HEK293 (cell line): ENCODE data around the gene MYL4.

Experiments used
- CTCF ChIA-PET: fragments of 350-600 bp; formaldehyde crosslinking; extraction: SDS; loops from one replicate; lab custom pipeline; 2021; ENCODE audit warnings: antibody characterized with exemption; lab: Yijun Ruan, JAX
- POLR2A ChIA-PET: fragments of 300-600 bp; formaldehyde crosslinking; extraction: SDS; loops from one replicate; lab custom pipeline; 2020; ENCODE audit warnings: antibody characterized with exemption, inconsistent platforms; lab: Yijun Ruan, JAX
- H3K27ac ChIP-seq: fragments of 200-500 bp; sonication (Bioruptor generic); 2 replicates; pipeline ENCODE4 v1.5.1; 2014; ENCODE audit warnings: low read depth, low read length, control low read depth, inconsistent platforms; ENCODE audit errors: extremely low read depth
- H3K36me3 ChIP-seq, 2 experiments: fragments of 200-500 bp in 1 of 2; sonication (Bioruptor generic) in 1 of 2; 1 replicate in 1 of 2; 2 replicates in 1 of 2; pipeline ENCODE4 v1.5.1; 2014 to 2017; ENCODE audit warnings: inconsistent platforms in 2 of 2, low read length in 2 of 2; ENCODE audit not compliant: control insufficient read depth in 2 of 2, insufficient read depth in 1 of 2
- H3K4me1 ChIP-seq: fragments of 200-500 bp; sonication (Bioruptor generic); 2 replicates; pipeline ENCODE4 v1.5.1; 2014; ENCODE audit warnings: mild to moderate bottlenecking, low read length, inconsistent platforms; ENCODE audit not compliant: control insufficient read depth, insufficient read depth
- H3K4me3 ChIP-seq: 2 replicates; pipeline ENCODE4 v1.5.1; 2011; ENCODE audit warnings: low read depth, mild to moderate bottlenecking, control low read depth, low read length, moderate library complexity
- H3K9me3 ChIP-seq: fragments of 200-500 bp; sonication (Bioruptor generic); 2 replicates; pipeline ENCODE4 v1.5.1; 2014; ENCODE audit warnings: low read depth, low read length, inconsistent platforms; ENCODE audit not compliant: control insufficient read depth, insufficient read depth
- BCL11B ChIP-seq: fragments of 450-650 bp; formaldehyde crosslinking; IDR thresholded peaks from 2 replicates; pipeline ENCODE4 v1.5.1; 2016; ENCODE audit warnings: low read depth, missing biosample characterization, missing genetic modification characterization
- ELK4 ChIP-seq: IDR thresholded peaks from 2 replicates; pipeline ENCODE4 v1.6.1; 2011; ENCODE audit warnings: mild to moderate bottlenecking, low read depth, low read length, borderline replicate concordance
- KLF1 ChIP-seq: fragments of 450-650 bp; formaldehyde crosslinking; IDR thresholded peaks from 2 replicates; pipeline ENCODE4 v1.5.1; 2016; ENCODE audit warnings: missing biosample characterization, missing genetic modification characterization
- KLF7 ChIP-seq: fragments of 450-650 bp; formaldehyde crosslinking; IDR thresholded peaks from 2 replicates; pipeline ENCODE4 v1.5.1; 2016; ENCODE audit warnings: missing biosample characterization, missing genetic modification characterization, borderline replicate concordance
- OSR2 ChIP-seq: fragments of 450-650 bp; formaldehyde crosslinking; IDR thresholded peaks from 2 replicates; pipeline ENCODE4 v1.5.1; 2016; ENCODE audit warnings: missing biosample characterization, missing genetic modification characterization
- ZBTB49 ChIP-seq: fragments of 450-650 bp; formaldehyde crosslinking; IDR thresholded peaks from 2 replicates; pipeline ENCODE4 v1.5.1; 2016; ENCODE audit warnings: missing biosample characterization, missing genetic modification characterization, low read depth
- ZEB2 ChIP-seq: fragments of 450-650 bp; formaldehyde crosslinking; IDR thresholded peaks from 2 replicates; pipeline ENCODE4 v1.5.1; 2016; ENCODE audit warnings: missing biosample characterization, missing genetic modification characterization
- ZFP3 ChIP-seq: fragments of 450-650 bp; formaldehyde crosslinking; IDR thresholded peaks from 2 replicates; pipeline ENCODE4 v1.5.1; 2016; ENCODE audit warnings: low read depth, missing biosample characterization, missing genetic modification characterization
- ZNF2 ChIP-seq: fragments of 450-650 bp; formaldehyde crosslinking; IDR thresholded peaks from 2 replicates; pipeline ENCODE4 v1.5.1; 2016; ENCODE audit warnings: missing biosample characterization, missing genetic modification characterization
- ZNF211 ChIP-seq: fragments of 450-650 bp; formaldehyde crosslinking; IDR thresholded peaks from 2 replicates; pipeline ENCODE4 v1.5.1; 2016; ENCODE audit warnings: low read depth, missing biosample characterization, missing genetic modification characterization
- ZNF221 ChIP-seq: fragments of 450-650 bp; formaldehyde crosslinking; IDR thresholded peaks from 2 replicates; pipeline ENCODE4 v1.5.1; 2017; ENCODE audit warnings: missing biosample characterization, missing genetic modification characterization, borderline replicate concordance
- ZNF391 ChIP-seq: fragments of 450-650 bp; formaldehyde crosslinking; IDR thresholded peaks from 2 replicates; pipeline ENCODE4 v1.5.1; 2016; ENCODE audit warnings: low read depth, missing biosample characterization, missing genetic modification characterization, borderline replicate concordance
- ZNF530 ChIP-seq: fragments of 450-650 bp; formaldehyde crosslinking; IDR thresholded peaks from 2 replicates; pipeline ENCODE4 v1.5.1; 2016; ENCODE audit warnings: low read depth, missing biosample characterization, missing genetic modification characterization
- ZNF548 ChIP-seq: fragments of 450-650 bp; formaldehyde crosslinking; IDR thresholded peaks from 2 replicates; pipeline ENCODE4 v1.5.1; 2016; ENCODE audit warnings: missing biosample characterization, missing genetic modification characterization
- ZNF747 ChIP-seq: fragments of 450-650 bp; formaldehyde crosslinking; IDR thresholded peaks from 2 replicates; pipeline ENCODE4 v1.5.1; 2016; ENCODE audit warnings: missing biosample characterization, missing genetic modification characterization
- ZSCAN18 ChIP-seq: fragments of 450-650 bp; formaldehyde crosslinking; IDR thresholded peaks from 2 replicates; pipeline ENCODE4 v1.5.1; 2016; ENCODE audit warnings: missing biosample characterization, missing genetic modification characterization
- ZXDB ChIP-seq: fragments of 450-650 bp; formaldehyde crosslinking; IDR thresholded peaks from 2 replicates; pipeline ENCODE4 v1.5.1; 2016; ENCODE audit warnings: missing biosample characterization, missing genetic modification characterization
- TF ChIP-seq, protein P1 (sequence below): fragments of 450-650 bp; formaldehyde crosslinking; IDR thresholded peaks from 2 replicates; pipeline ENCODE4 v1.5.1; 2016; ENCODE audit warnings: missing biosample characterization, missing genetic modification characterization
- TF ChIP-seq, protein P2 (sequence below): fragments of 450-650 bp; formaldehyde crosslinking; IDR thresholded peaks from 2 replicates; pipeline ENCODE4 v1.5.1; 2016; ENCODE audit warnings: missing biosample characterization, missing genetic modification characterization

MYL4 gene

DNA sequence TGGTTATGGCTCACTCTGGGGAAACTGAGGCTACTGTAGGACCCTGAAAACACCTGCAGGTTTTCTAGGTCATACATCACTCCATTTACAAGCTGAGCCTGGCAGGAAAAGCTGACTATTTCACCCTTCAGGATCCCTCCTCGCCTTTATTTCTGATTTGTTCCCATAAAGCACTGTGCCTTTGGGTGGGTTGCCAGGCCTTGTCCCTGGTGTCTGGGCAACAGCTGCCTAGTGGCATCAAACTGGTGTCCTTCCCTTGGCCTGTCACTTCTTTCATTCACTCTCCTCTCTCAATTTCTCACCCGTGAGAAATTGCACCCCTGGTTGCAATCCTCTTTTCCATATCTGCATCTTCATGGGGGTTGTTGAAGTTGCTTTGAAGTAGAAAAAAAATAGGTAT, 1.6 kb downstream of the MYL4 start:
- TF ChIP-seq ZXDB (tag by site-specific recombination) (no peak), ELK4 (no peak), ZFP3 (tag by site-specific recombination) (no peak), ZBTB49 (no peak), ZNF2 (tag by site-specific recombination) (no peak), ZNF391 (tag by site-specific recombination) (no peak), BCL11B (tag by site-specific recombination) (no peak), ZNF747 (tag by site-specific recombination) (no peak), OSR2 (no peak)
- TF ChIP-seq, protein P1, sequence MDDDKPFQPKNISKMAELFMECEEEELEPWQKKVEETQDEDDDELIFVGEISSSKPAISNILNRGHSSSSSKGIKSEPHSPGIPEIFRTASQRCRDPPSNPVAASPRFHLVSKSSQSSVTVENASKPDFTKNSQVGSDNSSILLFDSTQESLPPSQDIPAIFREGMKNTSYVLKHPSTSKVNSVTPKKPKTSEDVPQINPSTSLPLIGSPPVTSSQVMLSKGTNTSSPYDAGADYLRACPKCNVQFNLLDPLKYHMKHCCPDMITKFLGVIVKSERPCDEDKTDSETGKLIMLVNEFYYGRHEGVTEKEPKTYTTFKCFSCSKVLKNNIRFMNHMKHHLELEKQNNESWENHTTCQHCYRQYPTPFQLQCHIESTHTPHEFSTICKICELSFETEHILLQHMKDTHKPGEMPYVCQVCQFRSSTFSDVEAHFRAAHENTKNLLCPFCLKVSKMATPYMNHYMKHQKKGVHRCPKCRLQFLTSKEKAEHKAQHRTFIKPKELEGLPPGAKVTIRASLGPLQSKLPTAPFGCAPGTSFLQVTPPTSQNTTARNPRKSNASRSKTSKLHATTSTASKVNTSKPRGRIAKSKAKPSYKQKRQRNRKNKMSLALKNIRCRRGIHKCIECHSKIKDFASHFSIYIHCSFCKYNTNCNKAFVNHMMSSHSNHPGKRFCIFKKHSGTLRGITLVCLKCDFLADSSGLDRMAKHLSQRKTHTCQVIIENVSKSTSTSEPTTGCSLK (tag by site-specific recombination), result no peak
- TF ChIP-seq, protein P2, sequence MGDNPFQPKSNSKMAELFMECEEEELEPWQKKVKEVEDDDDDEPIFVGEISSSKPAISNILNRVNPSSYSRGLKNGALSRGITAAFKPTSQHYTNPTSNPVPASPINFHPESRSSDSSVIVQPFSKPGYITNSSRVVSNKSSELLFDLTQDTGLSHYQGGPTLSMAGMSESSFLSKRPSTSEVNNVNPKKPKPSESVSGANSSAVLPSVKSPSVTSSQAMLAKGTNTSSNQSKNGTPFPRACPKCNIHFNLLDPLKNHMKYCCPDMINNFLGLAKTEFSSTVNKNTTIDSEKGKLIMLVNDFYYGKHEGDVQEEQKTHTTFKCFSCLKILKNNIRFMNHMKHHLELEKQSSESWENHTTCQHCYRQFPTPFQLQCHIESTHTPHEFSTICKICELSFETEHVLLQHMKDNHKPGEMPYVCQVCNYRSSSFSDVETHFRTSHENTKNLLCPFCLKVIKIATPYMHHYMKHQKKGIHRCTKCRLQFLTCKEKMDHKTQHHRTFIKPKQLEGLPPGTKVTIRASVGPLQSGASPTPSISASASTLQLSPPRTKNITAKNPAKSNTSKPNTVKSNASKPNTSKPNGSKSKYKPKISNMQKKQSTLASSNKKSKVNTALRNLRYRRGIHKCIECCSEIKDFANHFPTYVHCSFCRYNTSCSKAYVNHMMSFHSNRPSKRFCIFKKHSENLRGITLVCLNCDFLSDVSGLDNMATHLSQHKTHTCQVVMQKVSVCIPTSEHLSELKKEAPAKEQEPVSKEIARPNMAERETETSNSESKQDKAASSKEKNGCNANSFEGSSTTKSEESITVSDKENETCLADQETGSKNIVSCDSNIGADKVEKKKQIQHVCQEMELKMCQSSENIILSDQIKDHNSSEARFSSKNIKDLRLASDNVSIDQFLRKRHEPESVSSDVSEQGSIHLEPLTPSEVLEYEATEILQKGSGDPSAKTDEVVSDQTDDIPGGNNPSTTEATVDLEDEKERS (tag by site-specific recombination), result no peak
- POLR2A ChIA-PET, result no interaction called here
- Histone ChIP-seq H3K4me3 (no peak overlapping the region), H3K4me1 (no peaks in the 10 kb centered on the region), H3K27ac (no peak overlapping the region), H3K36me3 (no peaks in the 10 kb centered on the region), H3K9me3 (no peaks in the 10 kb centered on the region)
- CTCF ChIA-PET, result interaction anchor here (1.5 kb wide), 1 partner anchor 19 kb away, joined by 8 read pairs; no protein-coding TSS in a partner anchor

DNA sequence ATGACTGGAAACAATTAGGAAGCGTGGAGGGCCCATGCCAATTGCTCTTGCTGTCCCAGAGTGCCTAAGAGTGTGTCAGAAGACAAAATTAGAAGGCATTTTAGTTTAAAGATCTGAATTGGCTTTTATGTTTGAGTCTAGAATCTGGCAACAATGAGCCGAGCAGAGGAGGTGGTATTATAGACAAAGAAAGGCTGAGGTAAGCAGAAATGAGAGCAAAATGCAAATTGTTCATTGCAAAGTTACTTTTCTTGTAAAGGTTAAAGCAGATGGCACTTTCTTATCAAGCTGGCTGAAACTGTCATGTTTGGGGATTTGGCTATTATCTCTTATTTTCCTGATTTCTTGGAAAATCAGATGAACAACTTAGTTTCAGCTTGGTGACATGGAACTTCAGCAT, 3.3 kb downstream of the MYL4 start:
- CTCF ChIA-PET, result interaction anchor here (0.6 to 0.9 kb wide), 2 partner anchors 17 to 58 kb away, joined by 5 to 6 read pairs; no protein-coding TSS in a partner anchor
- H3K27ac ChIP-seq, result no peak overlapping the region

More for the DNA sequence above, 3.3 kb downstream of the MYL4 start:
- no peaks in the 10 kb centered on the region for H3K36me3 ChIP-seq
- no peak overlapping the region for H3K4me3 ChIP-seq
- no peaks in the 10 kb centered on the region for H3K4me1 ChIP-seq
- POLR2A ChIA-PET, result no interaction called here
- TF ChIP-seq ZNF221 (no peak), KLF7 (tag by site-specific recombination) (no peak), ZNF211 (tag by site-specific recombination) (no peak), ZSCAN18 (tag by site-specific recombination) (no peak), KLF1 (tag by site-specific recombination) (no peak), ZEB2 (tag by site-specific recombination) (no peak), ZNF530 (no peak), ZNF548 (tag by site-specific recombination) (no peak)
- TF ChIP-seq, all 188 proteins: peak for 0
- H3K9me3 ChIP-seq, result no peaks in the 10 kb centered on the region
